ENCODE results near the gene NR2F1.

The NR2F1 gene

DNA sequence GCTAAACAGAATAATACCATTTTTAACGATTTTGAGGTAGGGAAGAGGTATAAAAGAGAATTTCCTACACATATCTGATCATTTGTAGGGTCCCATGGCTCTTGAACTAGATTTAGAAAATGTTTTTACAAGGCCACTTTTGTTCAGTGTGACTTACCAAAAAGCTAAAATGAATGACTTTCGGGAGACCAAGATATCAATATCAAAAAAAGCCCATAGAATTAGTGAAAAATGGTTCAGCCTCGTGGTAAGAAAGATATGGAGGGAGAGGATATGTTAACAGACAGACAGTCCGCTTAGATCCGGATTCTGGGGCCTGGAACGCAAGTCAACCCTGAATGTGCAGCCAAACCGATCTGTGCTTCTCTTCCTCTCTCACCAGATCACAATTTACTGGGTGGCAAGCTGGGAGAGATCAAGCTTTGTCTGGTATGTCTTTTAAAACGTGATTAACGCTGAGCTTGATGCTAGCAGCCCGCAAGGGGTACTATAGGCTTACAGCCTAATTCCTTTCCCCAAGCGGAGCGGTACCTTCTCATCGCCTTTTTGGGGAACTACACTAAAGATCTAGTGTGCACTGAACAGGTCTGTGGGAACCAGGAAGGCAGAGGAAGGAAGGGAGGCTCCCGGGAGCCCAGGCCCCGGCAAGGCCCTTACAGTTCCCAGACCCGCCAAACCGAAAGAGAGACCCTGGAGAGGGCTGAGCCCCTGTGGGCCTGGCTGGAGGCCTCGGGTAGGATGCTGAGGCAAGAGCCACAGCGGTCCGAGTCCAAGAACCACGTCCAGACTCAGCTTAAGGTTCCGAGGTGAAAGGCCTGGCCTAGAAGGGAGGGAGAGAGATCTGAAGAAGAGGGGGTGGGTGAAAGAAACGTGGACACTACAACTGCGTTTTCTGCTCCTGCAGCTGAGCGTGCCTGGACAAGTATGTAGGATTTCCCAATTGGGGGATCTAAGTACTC, 4.9 kb upstream of the NR2F1 start:
- DNase-seq: no peak

DNA sequence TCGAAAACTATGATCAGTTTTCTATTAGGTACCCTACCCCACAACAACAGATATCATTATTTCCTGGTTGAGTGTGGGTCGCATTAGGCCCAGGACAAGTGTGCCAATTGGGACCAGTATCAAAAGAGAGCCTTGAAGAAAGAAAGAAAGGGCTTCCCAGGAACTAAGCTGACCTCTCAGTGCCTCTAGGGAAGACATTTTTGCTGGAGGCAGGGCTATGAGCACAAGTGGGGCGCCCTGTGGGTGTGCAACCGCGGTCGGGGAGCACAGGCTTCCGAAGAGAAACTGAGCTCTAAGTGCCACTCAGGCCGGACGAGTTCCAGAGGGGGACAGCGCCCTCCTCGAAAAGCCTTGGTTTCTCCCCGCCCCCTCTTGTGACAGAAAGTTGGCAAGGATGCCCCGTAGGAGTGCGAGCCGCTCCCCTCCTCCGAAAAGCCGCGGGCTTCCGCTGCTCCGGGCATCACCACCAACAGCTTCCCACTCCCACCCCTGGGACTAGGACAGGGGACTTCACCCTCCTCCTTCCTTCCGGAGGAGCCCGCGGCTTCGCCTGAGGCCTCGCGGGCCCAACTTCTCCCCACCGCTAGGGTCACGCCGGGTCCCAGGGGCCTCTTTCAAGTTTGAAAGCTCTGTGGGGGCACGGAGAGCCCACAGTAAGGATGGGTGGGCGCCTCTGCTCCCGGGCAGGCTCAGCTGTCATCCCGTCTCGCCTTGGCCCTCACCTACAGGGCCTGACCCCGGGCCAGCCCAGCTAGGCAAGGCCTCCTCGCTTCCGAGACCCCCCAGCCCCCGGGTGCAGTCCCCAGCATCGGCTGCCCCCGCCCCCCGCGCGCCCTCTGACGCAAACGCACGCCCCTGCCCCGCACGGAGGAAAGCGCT, 4.0 kb upstream of the NR2F1 start:
- no peak for DNase-seq

GRCh38 chr5:93579692-93580062, 3.3 kb upstream of the NR2F1 start:
- DNase-seq: no peak

GRCh38 chr5:93580063-93580926, 2.7 kb upstream of the NR2F1 start:
- DNase-seq: no peak

GRCh38 chr5:93580927-93581445, 2.0 kb upstream of the NR2F1 start, which contains the start of gene NR2F1-AS1:
Gene NR2F1-AS1, minus strand, starts transcription at chr5:93581219.
- DNase-seq: no peak

GRCh38 chr5:93582167-93582462, 907 bp upstream of the NR2F1 start:
- no peak for DNase-seq

GRCh38 chr5:93583439-93583767, 381 bp downstream of the NR2F1 start:
- DNase-seq: no peak

GRCh38 chr5:93583768-93584595, 960 bp downstream of the NR2F1 start:
- peak; percentile 19 for DNase-seq

GRCh38 chr5:93584596-93585040, 1.6 kb downstream of the NR2F1 start:
- no peak for DNase-seq

- DNase-seq: no peak
These were observed 2.2 kb downstream of the NR2F1 start for GRCh38 chr5:93585041-93585766.

GRCh38 chr5:93585767-93586385, 2.9 kb downstream of the NR2F1 start:
- no peak for DNase-seq

GRCh38 chr5:93586736-93587596, 3.9 kb downstream of the NR2F1 start:
- no peak for DNase-seq

GRCh38 chr5:93587597-93588351, 4.8 kb downstream of the NR2F1 start:
- DNase-seq: no peak

DNA sequence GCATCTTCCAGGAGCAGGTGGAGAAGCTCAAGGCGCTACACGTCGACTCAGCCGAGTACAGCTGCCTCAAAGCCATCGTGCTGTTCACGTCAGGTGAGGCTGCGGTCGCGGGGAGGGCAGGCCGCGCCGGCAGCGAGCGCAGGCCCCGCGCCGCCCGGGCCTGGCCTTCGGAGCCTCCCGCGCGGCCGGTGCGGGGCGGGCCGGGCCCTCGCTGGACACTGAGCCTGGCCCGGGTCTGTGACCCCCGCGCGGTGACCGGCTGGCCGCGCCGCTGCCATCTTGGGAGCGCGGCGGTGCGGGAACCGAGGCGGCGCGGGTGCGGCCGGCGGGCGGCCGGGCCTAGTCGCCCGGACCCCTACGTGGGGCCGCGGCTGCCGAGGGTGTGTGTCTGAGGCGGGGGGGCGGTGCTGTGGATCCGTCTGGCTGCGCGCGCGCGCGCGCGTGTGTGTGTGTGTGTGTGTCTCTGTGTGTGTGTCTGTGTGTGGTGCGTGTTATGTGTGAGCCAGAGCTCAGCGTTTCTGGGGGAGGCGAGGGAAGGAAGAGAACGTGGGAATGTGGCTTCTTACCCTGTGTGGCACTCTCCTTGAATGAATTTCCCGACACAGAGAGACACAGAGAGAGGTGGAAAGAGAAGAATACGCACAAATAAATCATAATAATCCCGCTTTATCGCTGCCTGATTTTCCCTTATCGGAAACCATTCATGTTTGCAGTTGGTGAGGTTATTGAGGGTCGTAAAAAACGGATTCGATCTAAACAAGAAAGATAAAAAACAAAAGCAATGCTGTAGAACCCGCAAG, 5.5 kb downstream of the NR2F1 start:
- no peak for DNase-seq

DNA sequence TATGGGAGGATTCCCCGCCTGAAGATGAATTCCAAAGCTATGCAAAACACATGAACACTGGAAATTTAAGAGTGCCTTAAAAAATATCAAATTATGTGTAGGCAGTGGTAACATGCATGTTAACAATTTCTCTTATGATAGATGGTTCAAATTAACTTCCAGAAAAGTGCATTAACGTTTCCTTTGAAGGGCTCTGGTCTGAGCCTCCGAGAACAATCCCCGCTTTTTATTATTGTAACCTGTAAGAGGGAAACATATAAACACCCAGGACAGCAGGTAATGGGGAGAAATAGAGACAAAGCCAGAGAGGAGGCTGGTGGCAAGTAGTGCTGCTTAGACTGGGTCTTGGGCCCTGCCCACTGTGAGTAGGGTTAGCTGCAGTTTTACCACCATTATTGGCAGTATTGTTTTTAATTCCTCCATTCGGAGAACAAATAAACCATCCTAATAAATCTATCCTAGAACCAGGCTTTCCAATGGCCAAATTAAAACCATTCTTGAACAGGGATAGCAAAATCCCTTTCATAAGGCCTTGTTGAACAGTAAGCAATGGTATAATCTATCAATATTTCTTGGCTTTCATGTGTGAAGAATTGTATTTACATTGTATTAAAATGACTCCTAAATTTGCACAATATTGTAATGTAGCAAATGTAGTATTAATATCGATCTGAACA, 6.3 kb downstream of the NR2F1 start:
- no peak for DNase-seq

GRCh38 chr5:93589829-93590215, 6.8 kb downstream of the NR2F1 start:
- no peak for DNase-seq

DNA sequence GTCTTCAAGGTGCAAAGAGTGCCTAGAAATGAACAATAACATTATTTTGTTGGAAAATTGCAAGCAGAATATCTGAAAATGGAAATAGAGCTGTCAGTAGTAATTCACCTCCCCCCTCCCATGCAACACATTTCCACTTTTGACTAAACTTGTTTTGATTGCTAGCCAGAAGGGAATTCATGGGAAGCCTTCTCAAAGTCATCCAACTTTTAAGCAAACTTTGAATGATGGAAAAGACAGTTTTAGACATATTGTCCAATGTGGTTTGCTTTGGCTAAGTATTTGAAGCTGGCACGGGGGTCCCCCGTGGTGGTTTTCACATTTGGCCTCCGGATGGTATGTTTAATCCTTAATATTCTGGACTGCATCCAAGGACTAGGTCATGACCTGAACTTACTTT, 7.5 kb downstream of the NR2F1 start:
- no peak for DNase-seq

All from NCI-H1092 (cell line).